HepG2 (cell line): ENCODE data around the gene SPAAR. TPM values are rescaled to one million over a fixed set of nuclear protein-coding genes. Genes with fewer than 3 reads are reported as not detected.

Experiments
- ARNTL ChIP-seq: sonication (generic); formaldehyde crosslinking; IDR thresholded peaks from 2 replicates; pipeline ENCODE4 v1.4.0; 2020; ENCODE audit warnings: mild to moderate bottlenecking, missing genetic modification reagents
- ASH2L ChIP-seq: fragments of 300-600, 200-600 bp; sonication (generic); IDR thresholded peaks from 2 replicates; pipeline ENCODE4 v1.7.0; 2017; ENCODE audit warnings: low read depth, mild to moderate bottlenecking, moderate library complexity, mixed read lengths, low read length; ENCODE audit not compliant: insufficient read length
- MAFK ChIP-seq, 2 experiments: IDR thresholded peaks in 1 of 2; conservative IDR thresholded peaks in 1 of 2; 2 replicates each; pipeline ENCODE4 v1.6.1; 2011; ENCODE audit warnings: improper control_type of control experiment in 2 of 2, low read length in 2 of 2
- NR2F6 ChIP-seq, 2 experiments: IDR thresholded peaks; 2 replicates each; pipeline ENCODE4 v1.6.1; 2016; ENCODE audit warnings: antibody characterized with exemption in 1 of 2, mild to moderate bottlenecking in 1 of 2
- PAF1 ChIP-seq: IDR thresholded peaks from 2 replicates; pipeline ENCODE4 v1.6.1; 2016; ENCODE audit warnings: missing genetic modification reagents, missing compliant biosample characterization
- SMARCE1 ChIP-seq: fragments of 450-650 bp; IDR thresholded peaks from 2 replicates; pipeline ENCODE4 v1.6.1; 2017; ENCODE audit warnings: borderline replicate concordance
- ZNF234 ChIP-seq: sonication (generic); formaldehyde crosslinking; conservative IDR thresholded peaks from 2 replicates; pipeline ENCODE4 v1.5.1; 2020; ENCODE audit warnings: mild to moderate bottlenecking, missing genetic modification reagents
- polyA plus RNA-seq, 8 experiments: library from polyadenylated mRNA; depleted of rRNA in 3 of 8; stranded (reverse) in 7 of 8; unstranded in 1 of 8; fragments of >200 nt; fragmentation: Illumina TruSeq in 4 of 8; extraction: Trizol in 4 of 8; gene quantifications; 2 replicates each; pipeline versions ENCODE4 v1.2.1 to v1.2.3, GENCODE V29; 2011 to 2016; ENCODE audit warnings: low read depth in 4 of 8, missing spikeins in 1 of 8, mixed read lengths in 1 of 8; ENCODE audit not compliant: insufficient read depth in 1 of 8
- total RNA-seq, 5 experiments: library from RNA; depleted of rRNA; stranded (reverse); fragments of >200 nt; fragmentation: Illumina TruSeq; extraction: Trizol; gene quantifications; 2 replicates each; pipeline ENCODE4 v1.2.3, GENCODE V29; 2016; ENCODE audit warnings: low read depth in 1 of 5
- TF ChIP-seq, protein P1 (sequence below): sonication (generic); formaldehyde crosslinking; IDR thresholded peaks from 2 replicates; pipeline ENCODE4 v1.4.0; 2020; ENCODE audit warnings: mild to moderate bottlenecking, missing genetic modification reagents
- TF ChIP-seq, protein P2 (sequence below): sonication (generic); formaldehyde crosslinking; IDR thresholded peaks from 2 replicates; pipeline ENCODE4 v1.4.0; 2020; ENCODE audit warnings: missing genetic modification reagents
- TF ChIP-seq, protein P3 (sequence below): sonication (generic); formaldehyde crosslinking; IDR thresholded peaks from 2 replicates; pipeline ENCODE4 v1.5.0; 2020; ENCODE audit warnings: mild to moderate bottlenecking, missing genetic modification reagents
- TF ChIP-seq, protein P4 (sequence below): IDR thresholded peaks from 2 replicates; pipeline ENCODE4 v1.6.1; 2016; ENCODE audit warnings: missing compliant biosample characterization, missing genetic modification reagents, borderline replicate concordance
- TF ChIP-seq, protein P5 (sequence below): sonication (generic); formaldehyde crosslinking; IDR thresholded peaks from 2 replicates; pipeline ENCODE4 v1.9.0; 2021; ENCODE audit warnings: missing genetic modification reagents, borderline replicate concordance

SPAAR gene
- total and polyA plus RNA-seq, 2 of the 13 experiments (the other 11 are each of a cell fraction or from before 2014, with no cell fraction given) = 0.07 TPM; not detected in 1

- TF ChIP-seq, protein P1, sequence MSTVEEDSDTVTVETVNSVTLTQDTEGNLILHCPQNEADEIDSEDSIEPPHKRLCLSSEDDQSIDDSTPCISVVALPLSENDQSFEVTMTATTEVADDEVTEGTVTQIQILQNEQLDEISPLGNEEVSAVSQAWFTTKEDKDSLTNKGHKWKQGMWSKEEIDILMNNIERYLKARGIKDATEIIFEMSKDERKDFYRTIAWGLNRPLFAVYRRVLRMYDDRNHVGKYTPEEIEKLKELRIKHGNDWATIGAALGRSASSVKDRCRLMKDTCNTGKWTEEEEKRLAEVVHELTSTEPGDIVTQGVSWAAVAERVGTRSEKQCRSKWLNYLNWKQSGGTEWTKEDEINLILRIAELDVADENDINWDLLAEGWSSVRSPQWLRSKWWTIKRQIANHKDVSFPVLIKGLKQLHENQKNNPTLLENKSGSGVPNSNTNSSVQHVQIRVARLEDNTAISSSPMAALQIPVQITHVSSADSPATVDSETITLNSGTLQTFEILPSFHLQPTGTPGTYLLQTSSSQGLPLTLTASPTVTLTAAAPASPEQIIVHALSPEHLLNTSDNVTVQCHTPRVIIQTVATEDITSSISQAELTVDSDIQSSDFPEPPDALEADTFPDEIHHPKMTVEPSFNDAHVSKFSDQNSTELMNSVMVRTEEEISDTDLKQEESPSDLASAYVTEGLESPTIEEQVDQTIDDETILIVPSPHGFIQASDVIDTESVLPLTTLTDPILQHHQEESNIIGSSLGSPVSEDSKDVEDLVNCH (CRISPR knock-in tag) = no peak
- TF ChIP-seq ZNF234 (CRISPR knock-in tag) (no peak), PAF1 (CRISPR knock-in tag) (no peak), MAFK (conservative IDR thresholded peaks at IDR 0.05 in 1 of 2, IDR thresholded peaks at IDR 0.05 in 1 of 2; ENCODE audit: low read length in 2 of 2) (no peak), ASH2L (peak; percentile 44), SMARCE1 (no peak), NR2F6 (IDR thresholded peaks at IDR 0.05) (no peak), NR2F6 (CRISPR knock-in tag; IDR thresholded peaks at IDR 0.05) (no peak), ARNTL (no peak)
- TF ChIP-seq, protein P2, sequence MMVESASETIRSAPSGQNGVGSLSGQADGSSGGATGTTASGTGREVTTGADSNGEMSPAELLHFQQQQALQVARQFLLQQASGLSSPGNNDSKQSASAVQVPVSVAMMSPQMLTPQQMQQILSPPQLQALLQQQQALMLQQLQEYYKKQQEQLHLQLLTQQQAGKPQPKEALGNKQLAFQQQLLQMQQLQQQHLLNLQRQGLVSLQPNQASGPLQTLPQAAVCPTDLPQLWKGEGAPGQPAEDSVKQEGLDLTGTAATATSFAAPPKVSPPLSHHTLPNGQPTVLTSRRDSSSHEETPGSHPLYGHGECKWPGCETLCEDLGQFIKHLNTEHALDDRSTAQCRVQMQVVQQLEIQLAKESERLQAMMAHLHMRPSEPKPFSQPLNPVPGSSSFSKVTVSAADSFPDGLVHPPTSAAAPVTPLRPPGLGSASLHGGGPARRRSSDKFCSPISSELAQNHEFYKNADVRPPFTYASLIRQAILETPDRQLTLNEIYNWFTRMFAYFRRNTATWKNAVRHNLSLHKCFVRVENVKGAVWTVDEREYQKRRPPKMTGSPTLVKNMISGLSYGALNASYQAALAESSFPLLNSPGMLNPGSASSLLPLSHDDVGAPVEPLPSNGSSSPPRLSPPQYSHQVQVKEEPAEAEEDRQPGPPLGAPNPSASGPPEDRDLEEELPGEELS (CRISPR knock-in tag) = no peak
- TF ChIP-seq, protein P3, sequence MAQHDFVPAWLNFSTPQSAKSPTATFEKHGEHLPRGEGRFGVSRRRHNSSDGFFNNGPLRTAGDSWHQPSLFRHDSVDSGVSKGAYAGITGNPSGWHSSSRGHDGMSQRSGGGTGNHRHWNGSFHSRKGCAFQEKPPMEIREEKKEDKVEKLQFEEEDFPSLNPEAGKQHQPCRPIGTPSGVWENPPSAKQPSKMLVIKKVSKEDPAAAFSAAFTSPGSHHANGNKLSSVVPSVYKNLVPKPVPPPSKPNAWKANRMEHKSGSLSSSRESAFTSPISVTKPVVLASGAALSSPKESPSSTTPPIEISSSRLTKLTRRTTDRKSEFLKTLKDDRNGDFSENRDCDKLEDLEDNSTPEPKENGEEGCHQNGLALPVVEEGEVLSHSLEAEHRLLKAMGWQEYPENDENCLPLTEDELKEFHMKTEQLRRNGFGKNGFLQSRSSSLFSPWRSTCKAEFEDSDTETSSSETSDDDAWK (CRISPR knock-in tag) = no peak
- TF ChIP-seq, protein P4, sequence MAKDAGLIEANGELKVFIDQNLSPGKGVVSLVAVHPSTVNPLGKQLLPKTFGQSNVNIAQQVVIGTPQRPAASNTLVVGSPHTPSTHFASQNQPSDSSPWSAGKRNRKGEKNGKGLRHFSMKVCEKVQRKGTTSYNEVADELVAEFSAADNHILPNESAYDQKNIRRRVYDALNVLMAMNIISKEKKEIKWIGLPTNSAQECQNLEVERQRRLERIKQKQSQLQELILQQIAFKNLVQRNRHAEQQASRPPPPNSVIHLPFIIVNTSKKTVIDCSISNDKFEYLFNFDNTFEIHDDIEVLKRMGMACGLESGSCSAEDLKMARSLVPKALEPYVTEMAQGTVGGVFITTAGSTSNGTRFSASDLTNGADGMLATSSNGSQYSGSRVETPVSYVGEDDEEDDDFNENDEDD (CRISPR knock-in tag) = peak; percentile 43; the same call in 1 of the 2 replicates
- TF ChIP-seq, protein P5, sequence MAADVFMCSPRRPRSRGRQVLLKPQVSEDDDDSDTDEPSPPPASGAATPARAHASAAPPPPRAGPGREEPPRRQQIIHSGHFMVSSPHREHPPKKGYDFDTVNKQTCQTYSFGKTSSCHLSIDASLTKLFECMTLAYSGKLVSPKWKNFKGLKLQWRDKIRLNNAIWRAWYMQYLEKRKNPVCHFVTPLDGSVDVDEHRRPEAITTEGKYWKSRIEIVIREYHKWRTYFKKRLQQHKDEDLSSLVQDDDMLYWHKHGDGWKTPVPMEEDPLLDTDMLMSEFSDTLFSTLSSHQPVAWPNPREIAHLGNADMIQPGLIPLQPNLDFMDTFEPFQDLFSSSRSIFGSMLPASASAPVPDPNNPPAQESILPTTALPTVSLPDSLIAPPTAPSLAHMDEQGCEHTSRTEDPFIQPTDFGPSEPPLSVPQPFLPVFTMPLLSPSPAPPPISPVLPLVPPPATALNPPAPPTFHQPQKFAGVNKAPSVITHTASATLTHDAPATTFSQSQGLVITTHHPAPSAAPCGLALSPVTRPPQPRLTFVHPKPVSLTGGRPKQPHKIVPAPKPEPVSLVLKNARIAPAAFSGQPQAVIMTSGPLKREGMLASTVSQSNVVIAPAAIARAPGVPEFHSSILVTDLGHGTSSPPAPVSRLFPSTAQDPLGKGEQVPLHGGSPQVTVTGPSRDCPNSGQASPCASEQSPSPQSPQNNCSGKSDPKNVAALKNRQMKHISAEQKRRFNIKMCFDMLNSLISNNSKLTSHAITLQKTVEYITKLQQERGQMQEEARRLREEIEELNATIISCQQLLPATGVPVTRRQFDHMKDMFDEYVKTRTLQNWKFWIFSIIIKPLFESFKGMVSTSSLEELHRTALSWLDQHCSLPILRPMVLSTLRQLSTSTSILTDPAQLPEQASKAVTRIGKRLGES (CRISPR knock-in tag) = no peak
These were observed 36.2 kb downstream of the SPAAR start (continued) for GRCh38 chr9:35945341-35946018.
